ENCODE measurements around the gene SLC45A1.

Gene SLC45A1

DNA sequence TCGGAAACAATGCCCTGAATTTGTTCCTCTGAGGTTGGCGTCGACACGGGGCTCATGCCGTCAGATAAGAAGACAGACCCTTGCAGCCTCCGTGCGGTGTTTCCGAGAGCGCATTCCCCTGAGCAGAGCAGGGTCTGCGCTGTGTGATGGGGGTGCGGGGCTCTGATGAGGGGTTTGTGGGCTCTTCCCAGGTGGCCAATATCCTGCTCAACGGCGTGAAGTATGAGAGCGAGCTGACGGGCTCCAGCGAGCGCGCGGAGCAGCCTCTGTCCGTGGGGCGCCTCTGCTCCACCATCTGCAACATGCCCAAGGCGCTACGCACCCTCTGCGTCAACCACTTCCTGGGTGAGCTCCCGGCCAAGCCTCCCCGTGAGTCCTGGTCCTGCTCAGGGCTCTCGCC, 17.3 kb downstream of the SLC45A1 start:
- DNase-seq (ENCODE audit: low read depth in 2 of 2): no peak

DNA sequence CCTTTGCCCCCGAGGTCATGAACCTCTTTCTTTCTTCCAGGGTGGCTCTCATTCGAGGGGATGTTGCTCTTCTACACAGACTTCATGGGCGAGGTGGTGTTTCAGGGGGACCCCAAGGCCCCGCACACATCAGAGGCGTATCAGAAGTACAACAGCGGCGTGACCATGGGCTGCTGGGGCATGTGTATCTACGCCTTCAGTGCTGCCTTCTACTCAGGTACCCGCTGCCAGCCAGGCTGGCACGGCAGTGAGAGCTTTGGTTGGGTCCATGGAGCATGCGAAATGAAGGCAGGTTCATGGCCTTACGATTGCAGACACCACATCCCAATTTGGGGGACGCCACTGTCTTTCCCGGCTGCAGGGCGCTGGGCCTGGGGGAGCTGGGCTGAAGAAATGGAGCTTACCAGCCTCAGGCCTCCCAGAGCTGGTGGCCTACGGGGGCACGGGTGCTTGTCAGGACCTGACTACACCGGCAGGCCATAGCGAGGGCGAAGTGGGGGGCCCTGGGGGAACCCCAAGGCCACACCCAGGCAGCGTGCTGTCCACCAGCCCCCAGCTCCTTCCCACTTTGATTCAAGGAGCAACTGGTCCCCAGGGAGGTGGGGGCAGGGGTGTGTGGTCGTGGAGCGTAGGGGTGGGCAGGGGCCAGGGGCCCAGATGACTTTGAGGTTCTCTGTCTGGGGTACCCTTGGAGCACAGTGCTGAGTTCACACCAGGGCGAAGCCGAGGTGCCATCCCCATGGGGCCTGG, 20.0 kb downstream of the SLC45A1 start:
- no peak for DNase-seq (ENCODE audit: low read depth in 2 of 2)

DNA sequence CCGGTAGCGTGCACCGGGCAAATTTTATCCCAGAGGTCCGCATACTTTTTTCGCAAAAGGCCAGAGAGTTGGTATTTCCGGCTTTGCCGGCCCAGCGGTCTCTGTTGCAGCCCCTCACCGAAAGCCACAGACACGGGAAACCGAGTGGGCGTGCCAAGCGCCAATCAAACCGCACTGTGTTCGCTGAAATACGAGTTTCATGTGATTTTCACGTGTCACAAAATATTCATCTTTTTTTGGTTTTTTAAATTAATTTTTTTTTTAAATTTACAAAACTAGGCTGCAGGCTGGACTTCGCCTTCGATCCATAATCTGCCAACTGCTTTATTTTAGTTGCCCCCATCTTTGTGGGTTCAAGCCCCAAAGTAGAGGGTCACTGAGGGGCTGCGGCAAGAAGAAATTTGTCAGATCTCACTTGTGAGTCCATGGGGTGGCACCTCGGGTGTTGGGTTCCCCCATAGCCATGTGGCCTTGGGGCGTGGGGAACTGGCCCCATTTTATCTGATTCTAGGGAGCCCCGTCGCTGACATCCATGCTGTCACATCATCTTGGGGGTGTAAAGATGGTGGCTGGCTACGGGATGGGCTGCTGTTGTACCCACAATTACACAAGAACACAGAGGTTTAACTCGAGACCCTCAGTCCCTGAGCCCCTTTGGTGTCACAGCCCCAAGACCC, 20.8 kb downstream of the SLC45A1 start:
- DNase-seq (ENCODE audit: low read depth in 2 of 2): no peak

DNA sequence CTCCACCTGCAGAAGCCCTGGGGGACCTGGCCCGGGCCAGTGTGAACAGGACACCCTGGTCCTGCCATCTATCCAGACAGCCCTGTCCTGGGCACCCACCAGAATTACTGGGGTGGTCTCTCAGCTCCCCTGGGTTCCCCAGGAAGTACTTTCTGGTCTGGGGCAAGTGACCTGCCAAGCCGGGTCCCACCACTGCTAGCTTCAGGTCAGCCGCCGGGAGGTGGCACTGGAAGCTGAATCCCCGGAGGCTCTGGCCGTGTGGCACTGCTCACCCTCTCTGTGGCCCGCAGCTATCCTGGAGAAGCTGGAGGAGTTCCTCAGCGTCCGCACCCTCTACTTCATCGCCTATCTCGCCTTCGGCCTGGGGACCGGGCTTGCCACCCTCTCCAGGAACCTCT, 21.3 kb downstream of the SLC45A1 start:
- DNase-seq (ENCODE audit: low read depth in 2 of 2): no peak

DNA sequence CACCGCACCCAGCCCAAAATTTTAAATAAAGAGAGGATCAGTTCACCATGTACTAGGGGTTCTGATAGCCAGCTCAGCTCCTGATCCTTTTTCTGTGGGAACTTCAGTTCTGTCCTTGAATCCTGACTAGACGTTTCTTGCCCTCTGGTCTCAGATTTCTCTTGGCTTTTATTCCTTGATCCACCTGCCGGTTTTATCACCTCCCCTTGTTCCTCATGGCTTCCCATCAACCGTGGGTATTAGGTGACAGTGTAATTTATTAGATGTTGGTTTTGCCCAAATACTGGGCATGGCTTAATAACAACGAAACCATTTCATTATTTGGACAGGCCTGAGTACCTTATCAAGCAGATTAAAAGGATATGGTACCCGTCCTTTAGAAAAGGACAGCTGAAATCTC, 22.5 kb downstream of the SLC45A1 start:
- no peak for DNase-seq (ENCODE audit: low read depth in 2 of 2)

DNA sequence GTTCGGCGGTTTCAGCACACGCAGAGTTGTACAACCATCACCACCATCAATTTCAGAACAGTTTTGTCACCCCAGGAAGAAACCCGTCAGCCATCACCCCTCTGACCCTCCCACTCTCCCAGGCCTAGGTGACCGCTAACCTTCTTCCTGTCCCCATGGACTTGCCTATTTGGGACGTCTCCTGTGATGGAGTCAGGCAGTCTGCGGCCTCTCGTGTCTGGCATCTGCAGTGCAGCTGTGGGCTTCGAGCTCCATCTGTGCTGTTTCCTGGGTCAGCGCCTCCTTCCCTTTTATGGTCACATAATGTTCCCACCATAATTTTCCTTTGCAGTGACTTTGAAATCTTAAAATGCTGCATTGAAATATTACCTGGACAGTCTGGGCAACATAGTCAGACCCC, 24.4 kb downstream of the SLC45A1 start:
- DNase-seq (ENCODE audit: low read depth in 2 of 2): no peak

DNA sequence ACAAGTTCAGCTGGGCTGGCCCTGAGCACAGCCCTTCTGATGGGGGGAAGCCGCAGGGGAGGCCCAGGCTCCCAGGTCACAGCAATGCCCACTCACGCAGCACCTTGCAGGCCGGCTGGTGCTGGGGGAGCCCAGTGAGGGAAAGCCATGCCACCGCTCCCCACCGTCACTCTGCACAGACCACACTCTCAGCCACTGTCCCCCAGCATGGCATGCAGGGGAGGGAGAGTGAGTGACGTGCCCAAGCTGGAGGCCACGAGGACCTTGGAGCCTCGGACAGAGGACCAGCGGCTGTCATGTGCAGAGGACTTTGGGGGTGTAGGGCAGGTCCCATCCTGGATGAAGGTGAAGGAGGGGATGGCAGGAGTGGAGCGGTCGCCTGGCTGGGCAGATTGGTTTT, 25.1 kb downstream of the SLC45A1 start:
- DNase-seq (ENCODE audit: low read depth in 2 of 2): no peak

DNA sequence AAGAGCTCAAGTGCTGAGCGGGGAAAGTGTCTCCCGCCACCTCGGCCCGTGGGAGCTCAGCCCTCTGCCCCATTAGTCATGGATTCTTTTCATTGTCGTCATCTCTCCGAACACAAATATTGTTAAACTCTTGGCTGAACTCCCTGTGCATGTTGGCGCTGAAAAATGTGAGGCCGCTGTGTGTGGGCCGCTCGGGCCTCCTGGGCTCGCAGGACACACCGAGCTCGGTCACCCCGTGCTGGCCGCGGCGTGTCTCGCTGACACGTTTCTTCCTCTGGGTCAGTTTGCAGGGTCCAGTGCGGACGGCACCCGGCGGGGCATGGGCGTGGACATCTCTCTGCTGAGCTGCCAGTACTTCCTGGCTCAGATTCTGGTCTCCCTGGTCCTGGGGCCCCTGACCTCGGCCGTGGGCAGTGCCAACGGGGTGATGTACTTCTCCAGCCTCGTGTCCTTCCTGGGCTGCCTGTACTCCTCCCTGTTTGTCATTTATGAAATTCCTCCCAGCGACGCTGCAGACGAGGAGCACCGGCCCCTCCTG, 25.6 kb downstream of the SLC45A1 start:
- no peak for DNase-seq (ENCODE audit: low read depth in 2 of 2)

DNA sequence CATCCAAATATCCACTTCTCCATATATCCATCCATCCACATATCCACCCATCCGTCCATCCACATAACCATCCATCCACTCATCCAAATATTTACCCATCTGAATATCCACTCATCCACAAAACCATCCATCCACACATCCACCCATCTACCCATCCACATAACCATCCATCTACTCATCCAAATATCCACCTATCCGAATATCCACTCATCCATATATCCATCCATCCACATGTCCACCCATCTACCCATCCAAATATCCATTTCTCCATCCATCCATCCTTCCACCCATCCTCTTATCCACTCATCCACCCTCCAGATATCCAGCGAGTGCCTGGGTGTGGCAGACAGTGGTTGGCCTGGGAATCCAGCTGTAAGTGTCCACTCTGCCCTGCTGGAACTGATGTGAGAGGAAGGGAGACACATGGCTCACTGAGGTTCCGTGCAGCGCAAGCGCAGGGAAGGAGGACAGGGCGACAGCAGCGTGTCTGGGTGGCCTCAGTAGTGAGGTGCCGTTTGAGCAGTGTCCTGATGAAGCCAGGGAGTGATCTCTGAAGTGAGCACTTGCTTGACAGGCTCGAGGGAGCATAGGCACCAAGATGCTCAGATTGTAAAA, 27.1 kb downstream of the SLC45A1 start:
- DNase-seq (ENCODE audit: low read depth in 2 of 2): no peak

DNA sequence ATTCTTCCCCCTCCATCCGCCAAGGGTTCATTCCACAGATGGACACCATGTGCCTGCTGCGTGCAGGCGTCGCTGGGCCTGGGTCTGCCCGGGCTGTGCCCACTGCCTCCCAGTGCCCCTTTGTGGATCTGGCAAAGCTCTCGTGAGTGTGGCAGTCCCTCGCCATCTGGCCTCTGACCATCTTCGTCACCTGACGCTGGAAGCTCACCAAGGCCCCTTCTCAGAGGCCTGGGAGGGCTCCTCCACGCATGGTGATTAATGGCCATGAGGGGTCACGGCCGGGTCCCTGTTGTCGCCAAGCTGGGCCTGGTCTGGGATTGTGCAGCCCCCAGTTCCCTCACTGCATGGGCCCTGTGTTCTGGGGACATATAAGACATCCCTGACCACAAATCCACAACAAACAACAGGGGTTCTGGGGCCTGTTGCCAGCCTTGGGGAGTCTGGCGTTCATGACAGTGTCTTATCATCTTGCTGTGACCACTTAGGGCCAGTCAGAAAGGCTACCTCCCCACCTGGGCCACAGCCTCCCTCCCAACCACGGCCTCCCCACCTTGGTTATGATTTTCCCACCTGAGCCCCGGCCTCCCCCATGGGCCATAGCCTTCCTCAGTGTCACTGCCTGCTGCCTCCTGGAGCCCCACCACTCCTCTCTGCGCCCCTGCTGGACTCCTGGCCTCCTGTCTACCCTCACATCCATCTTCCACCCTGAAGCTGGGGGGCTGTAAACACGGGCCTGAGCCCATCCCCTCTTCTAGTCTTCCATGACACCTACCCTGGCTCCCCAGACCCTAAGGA, 27.9 kb downstream of the SLC45A1 start:
- no peak for DNase-seq (ENCODE audit: low read depth in 2 of 2)

DNA sequence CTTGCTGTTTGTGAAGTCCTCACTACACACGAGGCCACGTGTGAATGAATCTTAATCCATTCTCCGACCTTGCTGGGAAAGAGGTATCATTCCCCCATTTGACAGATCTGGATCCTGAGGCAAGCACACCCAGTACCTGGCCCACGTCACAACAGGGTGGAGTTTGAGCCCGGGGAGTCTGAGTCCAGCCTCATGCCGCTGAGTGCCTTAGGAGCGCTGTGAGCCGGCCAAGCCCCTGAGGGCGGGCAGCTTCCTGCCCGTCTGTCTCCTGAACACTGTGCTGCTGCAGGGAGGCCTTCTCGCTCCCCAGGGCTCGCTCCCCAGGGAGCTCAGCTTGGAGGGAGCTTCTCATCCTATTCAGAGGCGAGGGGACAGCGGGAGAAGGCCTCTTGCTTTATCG, 29.7 kb downstream of the SLC45A1 start:
- DNase-seq (ENCODE audit: low read depth in 2 of 2): no peak

DNA sequence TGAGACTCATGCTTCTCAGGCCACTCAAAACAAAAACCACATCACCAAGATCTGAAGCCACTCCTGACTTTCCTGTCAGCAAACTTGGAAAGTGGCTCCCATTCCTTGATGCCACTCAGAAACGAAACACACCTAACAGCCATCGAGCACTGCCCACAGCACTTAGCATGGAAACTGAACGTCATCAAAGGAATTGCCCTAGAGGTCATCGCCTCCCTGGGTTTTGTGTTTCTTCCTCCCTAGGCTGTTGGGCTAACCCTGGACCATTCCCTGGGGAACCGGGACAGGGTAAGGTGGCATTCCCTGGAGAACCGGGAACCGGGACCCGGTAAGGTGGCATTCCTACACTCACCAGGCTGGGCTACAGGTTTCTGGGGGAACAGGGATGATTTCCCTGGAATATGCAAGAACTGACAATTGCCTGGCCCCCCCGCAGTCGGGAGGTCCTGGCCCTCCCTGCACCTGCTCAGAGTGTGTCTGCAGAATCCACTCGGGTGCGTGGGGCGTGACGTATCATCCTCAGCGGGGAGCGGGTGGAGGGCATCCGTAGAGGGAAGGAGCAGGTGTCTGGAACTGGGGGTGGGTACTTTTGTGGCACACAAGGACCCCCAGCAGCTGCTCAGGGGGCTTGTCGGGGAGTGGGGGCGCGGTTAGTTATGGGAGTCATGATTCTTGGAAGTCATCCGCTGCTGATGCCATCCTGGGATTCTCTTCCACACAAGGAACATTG, 30.3 kb downstream of the SLC45A1 start:
- no peak for DNase-seq (ENCODE audit: low read depth in 2 of 2)

DNA sequence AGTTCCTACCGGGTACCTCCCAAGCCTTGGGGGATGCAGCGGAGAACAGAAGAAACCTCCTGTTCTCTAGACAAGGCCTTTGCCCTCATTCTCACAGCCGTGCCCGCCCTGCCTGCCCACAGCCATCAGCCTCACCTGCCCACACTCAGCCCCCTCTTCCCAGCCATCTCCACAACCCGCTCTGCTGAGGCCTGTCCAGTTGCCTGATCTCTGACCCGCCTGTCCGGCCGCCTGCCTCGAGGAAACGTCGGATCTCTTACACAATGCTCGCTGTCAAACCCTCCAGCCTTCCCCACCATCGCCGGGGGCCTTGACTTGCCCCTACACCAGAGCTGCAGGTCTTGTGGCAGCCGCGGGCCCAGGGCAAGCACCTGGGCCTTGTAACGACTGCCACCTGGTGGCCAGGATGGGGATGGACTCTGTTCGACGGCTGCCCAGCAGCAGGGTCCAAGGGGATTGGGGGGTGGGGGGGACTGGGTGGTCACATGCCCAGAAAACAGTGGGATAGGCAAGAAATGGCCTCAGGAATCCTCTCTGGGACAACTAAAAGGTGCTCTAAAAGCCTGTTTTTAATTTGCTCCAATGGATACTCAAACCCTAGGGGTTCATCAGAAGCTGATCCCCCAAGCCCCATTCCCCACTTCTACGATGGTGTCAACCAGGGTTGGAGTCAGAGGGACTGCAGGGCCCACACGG, 31.0 kb downstream of the SLC45A1 start:
- DNase-seq (ENCODE audit: low read depth in 2 of 2): peak; percentile 43 to 63

DNA sequence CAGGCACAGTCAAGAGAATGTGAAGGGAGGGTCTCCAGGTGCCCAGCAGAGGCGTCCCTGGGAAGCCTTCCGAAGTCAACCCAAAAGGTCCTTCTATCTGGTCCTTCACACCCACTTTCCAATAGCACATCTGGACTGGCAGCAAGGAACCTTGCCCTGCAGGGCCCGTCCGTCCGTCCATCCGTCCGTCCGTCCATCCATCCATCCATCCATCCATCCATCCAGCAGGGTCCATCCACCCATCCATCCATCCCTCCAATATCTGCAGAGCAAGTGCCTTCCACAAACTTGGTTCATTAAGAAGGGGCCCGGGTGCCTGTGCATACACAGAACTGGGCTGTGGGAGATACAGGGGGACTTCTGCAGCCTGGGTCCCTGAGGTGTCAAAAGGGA, 31.6 kb downstream of the SLC45A1 start:
- no peak for DNase-seq (ENCODE audit: low read depth in 2 of 2)

DNA sequence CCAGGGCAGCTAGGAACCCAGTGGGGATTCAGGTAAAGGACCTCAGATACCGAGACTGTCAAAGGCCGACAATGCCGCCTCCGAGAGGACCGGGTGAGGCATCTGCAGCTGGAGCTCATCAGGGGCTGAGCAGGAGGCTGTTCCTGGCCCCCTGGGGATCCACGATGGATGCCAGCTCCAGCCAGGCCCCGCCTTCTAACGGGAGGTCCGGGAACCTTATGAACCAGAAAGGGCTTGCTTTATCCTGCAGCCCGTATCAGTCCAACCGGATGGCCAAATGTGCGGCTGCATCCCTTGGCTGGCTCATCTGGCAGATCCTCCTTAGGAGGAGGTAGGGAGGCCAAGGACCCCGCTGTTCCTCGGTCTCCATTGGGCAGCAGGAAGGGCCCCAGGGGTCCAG, 32.0 kb downstream of the SLC45A1 start:
- no peak for DNase-seq (ENCODE audit: low read depth in 2 of 2)

DNA sequence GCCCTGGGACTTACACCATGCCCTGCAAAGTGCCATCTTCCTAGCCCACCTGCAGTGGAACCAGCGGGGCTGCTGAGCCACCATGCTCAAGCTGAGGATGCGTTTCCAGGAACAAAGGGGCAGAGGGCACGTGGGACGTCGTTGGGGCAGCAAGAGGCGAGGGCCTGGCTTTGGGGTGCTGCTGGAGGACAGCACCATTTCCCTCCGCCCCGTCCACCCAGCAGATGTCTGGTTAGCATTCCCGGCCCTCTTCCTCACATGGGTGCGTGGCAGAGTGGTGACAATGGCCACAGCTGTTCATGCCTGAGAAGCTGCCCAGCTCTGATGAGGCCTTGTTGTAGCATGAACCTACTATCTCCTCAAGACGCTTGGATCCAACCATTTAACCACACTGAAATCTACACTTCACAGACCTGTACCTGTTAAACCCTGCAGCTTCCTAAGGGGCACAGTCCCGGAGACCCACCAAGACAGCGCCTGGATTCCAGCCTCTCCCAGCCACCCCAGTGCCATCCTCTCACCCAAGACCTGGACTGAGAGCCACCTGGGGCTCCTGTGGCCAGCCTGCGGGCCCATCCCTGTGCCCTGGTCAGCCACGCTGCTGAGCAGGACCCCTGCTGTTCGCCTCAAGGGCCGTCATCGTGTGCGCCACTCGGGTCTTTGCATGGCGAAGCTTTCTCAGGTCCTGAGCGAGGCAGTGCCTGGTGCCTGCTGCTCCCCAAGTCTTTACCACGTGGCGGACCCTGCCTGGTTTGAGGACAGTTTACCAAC, 33.2 kb downstream of the SLC45A1 start:
- no peak for DNase-seq (ENCODE audit: low read depth in 2 of 2)

DNA sequence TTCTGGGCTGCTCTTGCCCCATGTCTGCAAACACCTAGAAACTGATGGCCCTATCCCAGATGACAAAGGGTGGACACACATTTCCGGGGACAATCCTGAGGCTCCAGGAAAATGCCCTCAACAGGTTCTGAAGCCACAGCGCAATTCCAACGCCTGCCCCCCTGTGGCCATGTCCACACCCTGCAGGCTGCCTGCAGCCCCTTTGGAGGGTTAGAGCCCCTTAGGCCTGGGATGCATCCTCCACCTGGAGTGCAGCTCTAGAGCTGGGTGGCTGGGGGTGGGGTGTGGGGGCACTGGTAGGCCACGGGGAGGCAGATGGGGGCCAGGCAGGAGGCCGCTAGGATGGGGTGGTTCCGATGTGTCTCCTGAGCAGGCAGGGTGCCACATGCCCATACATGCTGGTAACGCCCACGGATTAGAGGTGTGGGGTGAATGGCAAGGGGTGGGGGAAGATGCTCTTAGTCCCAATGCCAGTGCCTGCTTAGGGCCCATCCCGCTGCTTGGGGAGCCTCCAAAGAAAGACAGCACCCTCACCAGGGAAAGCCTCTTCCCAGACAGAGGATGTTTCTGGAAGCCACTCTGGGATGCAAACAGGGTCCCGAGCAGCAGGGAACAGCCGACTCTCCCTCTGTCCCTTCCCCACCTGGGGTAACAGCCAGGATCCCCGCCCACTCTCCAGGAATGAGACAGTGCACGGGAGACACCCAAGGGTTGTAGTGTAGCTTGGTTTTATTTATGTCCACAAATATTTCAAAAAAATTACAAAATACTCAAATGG, 34.0 kb downstream of the SLC45A1 start:
- no peak for DNase-seq (ENCODE audit: low read depth in 2 of 2)

DNA sequence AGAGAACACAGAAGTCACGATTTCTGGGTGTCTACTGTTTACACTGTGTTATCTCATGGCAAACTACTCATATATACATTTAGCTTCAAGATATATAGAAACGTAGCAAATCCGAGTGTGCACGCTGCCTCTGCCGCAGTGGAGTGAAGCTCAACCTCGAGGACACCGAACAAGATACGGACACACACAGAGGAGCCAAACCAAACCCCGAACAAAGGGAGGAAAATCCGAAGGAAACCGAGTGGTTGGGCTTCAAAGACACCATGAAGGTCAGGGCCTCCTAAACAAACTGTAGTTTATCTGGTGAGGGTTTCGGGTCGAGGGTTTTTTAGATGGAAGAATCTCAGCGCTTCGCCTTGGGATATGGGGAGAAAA, 34.5 kb downstream of the SLC45A1 start:
- no peak for DNase-seq (ENCODE audit: low read depth in 2 of 2)

Data from stimulated activated CD4-positive, alpha-beta T cell treated with anti-CD3 and anti-CD28 coated beads, Interleukin-1b, Interleukin-23, amount 100 ng/mL, for 1 hour (primary cell).